ENCODE measurements around the gene EPHB1. TPM values are rescaled to one million over a fixed set of nuclear protein-coding genes. Genes with fewer than 3 reads are reported as not detected.

The EPHB1 gene
- total RNA-seq, 5 donors from 2014 or later (not counting 1 experiment from before 2014, with no cell fraction given) = 0.28 to 0.72 (median 0.31) TPM; not detected in 1

DNA sequence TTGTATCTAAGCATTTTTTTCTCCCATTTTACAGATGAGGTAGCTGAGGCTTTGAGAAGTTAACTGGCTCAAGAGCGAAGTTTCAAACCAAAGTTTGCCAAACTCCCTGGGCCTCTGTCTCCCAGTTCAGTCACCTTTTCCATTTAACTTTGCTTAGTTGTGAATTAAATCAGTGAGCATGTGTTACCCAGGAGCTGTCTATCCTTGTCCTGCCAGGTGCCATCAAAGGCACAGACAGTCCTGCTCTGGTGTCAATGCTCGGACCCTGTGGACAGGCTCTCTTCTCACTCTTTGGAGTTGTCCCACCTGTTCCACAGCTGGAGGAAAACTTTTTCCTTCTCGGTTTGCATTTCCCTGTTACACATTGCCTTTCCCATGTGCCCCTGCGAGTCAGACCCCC, 8.6 kb downstream of the EPHB1 start:
- WGBS (ENCODE audit: insufficient coverage) = 83% methylated on average over 1 of the region's 4 CpGs
- ChIA-PET POLR2A (no interaction called here), CTCF (no interaction called here)
- Mint-ChIP-seq H3K27me3 (peaks cover 5 to 8% of the 10 kb centered on the region in 2 donors), H3K4me3 (no peak overlapping the region), H3K36me3 (no peaks in the 10 kb centered on the region), H3K27ac (no peak overlapping the region), H3K4me1 (peaks cover 0 to 13% (median 5%) of the 10 kb centered on the region in 3 donors), H3K9me3 (no peaks in the 10 kb centered on the region)
- H3K4me1 ChIP-seq (ENCODE audit: control insufficient read depth in 1 of 2, extremely low read depth in 1 of 2, insufficient read depth in 2 of 2, low read length in 2 of 2) = peaks cover 0 to 2% of the 10 kb centered on the region in 2 experiments
- no peak overlapping the region for H3K4me3 ChIP-seq (ENCODE audit: control insufficient read depth in 1 of 2, extremely low read depth in 1 of 2, low read length in 1 of 2)
- ATAC-seq (replicated peaks in 1 of 4) (no peak), DNase-seq (no peak)
- H3K9me3 ChIP-seq = no peaks in the 10 kb centered on the region
- peaks cover 0 to 11% of the 10 kb centered on the region in 2 experiments for H3K27me3 ChIP-seq (replicated peaks in 1 of 2; ENCODE audit: control insufficient read depth in 2 of 2, extremely low read depth in 1 of 2, insufficient read depth in 2 of 2, low read length in 1 of 2)
- H3K27ac ChIP-seq (ENCODE audit: low read length) = no peak overlapping the region
- H3K36me3 ChIP-seq (ENCODE audit: control insufficient read depth in 2 of 2, extremely low read depth in 1 of 2, insufficient read depth in 1 of 2, low read length in 1 of 2) = no peaks in the 10 kb centered on the region

DNA sequence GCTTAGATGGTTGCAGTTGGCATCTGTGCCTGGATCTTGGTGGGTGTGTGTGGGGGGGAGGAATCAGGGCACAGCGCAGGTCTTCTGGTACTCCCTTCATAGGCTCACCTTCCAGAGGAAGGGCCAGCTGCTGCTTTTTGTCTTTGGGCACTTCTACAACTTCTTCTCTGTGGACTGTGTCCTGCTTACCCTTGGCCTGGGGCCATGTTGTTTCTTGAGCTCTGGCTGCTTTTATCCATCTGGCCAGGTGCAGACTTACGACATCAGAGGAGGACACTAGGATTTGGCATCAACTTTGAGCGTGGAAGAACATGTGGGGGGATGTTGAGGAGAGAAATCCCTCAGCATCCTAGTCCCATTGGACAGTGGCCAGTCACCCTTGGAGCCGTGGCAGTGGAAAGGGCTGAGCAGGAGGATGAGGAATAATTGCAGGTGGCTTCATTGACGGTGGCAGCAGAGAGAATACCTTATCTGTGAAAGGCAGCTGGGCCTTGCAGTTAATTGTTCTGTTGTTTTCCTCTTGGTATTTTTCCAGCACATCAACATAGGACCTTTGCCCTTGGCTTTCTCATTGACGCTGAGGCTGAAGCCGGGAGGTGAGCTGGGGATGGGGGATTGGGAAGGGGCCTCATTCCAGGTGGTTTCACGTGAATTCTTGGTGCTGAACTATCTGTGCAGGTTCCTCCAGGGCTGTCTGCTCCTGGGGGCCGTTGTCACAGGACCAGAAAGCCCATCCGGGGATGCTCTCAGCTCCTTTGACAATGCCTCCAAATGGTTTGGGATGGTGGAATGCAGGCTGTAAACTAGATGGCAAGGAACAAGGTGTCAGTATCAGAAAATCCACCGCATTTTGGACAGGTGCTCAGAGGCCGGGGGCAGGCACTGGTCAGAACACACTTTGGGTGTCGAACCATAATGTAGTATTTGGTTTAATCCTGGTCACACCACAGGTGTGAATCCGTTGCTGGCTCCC, 9.7 kb downstream of the EPHB1 start:
- H3K4me1 ChIP-seq (ENCODE audit: control insufficient read depth in 1 of 2, extremely low read depth in 1 of 2, insufficient read depth in 2 of 2, low read length in 2 of 2) = peaks cover 0 to 2% of the 10 kb centered on the region in 2 experiments
- no peak overlapping the region for H3K4me3 ChIP-seq (ENCODE audit: control insufficient read depth in 1 of 2, extremely low read depth in 1 of 2, low read length in 1 of 2)
- Mint-ChIP-seq H3K4me1 (peaks cover 0 to 13% (median 5%) of the 10 kb centered on the region in 3 donors), H3K27ac (no peak overlapping the region), H3K9me3 (no peaks in the 10 kb centered on the region), H3K27me3 (peaks cover 5 to 8% of the 10 kb centered on the region in 2 donors), H3K4me3 (no peak overlapping the region), H3K36me3 (no peaks in the 10 kb centered on the region)
- DNase-seq (no peak), ATAC-seq (replicated peaks in 1 of 4) (no peak)
- POLR2A ChIA-PET = no interaction called here
- CTCF ChIA-PET = no interaction called here
- H3K27me3 ChIP-seq (replicated peaks in 1 of 2; ENCODE audit: control insufficient read depth in 2 of 2, extremely low read depth in 1 of 2, insufficient read depth in 2 of 2, low read length in 1 of 2) = peaks cover 0 to 7% of the 10 kb centered on the region in 2 experiments
- H3K9me3 ChIP-seq = no peaks in the 10 kb centered on the region
- H3K36me3 ChIP-seq (ENCODE audit: control insufficient read depth in 2 of 2, extremely low read depth in 1 of 2, insufficient read depth in 1 of 2, low read length in 1 of 2) = no peaks in the 10 kb centered on the region
- H3K27ac ChIP-seq (ENCODE audit: low read length) = no peak overlapping the region
- 95% methylated on average over 8 of the region's 14 CpGs for WGBS (ENCODE audit: insufficient coverage)

DNA sequence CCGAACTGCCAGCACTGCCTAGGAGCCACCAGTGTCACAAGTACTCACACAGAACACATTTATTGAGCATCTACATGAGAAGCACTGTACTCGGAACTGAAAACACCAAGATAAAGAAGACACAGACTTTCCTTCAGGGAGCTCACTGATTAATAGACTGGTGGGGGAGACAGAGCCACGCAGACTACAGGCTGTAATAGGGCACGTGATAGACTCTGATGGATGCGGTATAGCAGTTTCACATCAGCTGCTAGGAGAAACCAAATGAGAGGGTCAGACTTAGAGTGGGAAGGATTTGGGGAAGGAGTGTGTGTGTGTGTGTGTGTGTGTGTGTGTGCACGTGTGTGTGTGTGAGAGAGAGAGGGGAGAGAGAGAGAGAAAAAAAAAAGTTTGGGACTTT, 12.1 kb downstream of the EPHB1 start:
- H3K36me3 ChIP-seq (ENCODE audit: control insufficient read depth in 2 of 2, extremely low read depth in 1 of 2, insufficient read depth in 1 of 2, low read length in 1 of 2) = no peaks in the 10 kb centered on the region
- Mint-ChIP-seq H3K36me3 (no peaks in the 10 kb centered on the region), H3K27ac (no peak overlapping the region), H3K9me3 (no peaks in the 10 kb centered on the region), H3K4me3 (no peak overlapping the region), H3K27me3 (peaks cover 5 to 8% of the 10 kb centered on the region in 2 donors), H3K4me1 (peaks cover 0 to 13% (median 5%) of the 10 kb centered on the region in 3 donors)
- DNase-seq (no peak), ATAC-seq (replicated peaks in 1 of 4) (no peak)
- H3K27me3 ChIP-seq (replicated peaks in 1 of 2; ENCODE audit: control insufficient read depth in 2 of 2, extremely low read depth in 1 of 2, insufficient read depth in 2 of 2, low read length in 1 of 2) = peaks cover 0 to 7% of the 10 kb centered on the region in 2 experiments
- ChIA-PET CTCF (interaction anchor here in 1 of 2 donors (0.8 kb wide), 1 partner anchor 730 kb away, joined by 3 read pairs; no protein-coding TSS in a partner anchor), POLR2A (no interaction called here)
- H3K27ac ChIP-seq (ENCODE audit: low read length) = no peak overlapping the region
- H3K4me3 ChIP-seq (ENCODE audit: control insufficient read depth in 1 of 2, extremely low read depth in 1 of 2, low read length in 1 of 2) = no peak overlapping the region
- no peaks in the 10 kb centered on the region for H3K9me3 ChIP-seq
- peaks cover 0 to 2% of the 10 kb centered on the region in 2 experiments for H3K4me1 ChIP-seq (ENCODE audit: control insufficient read depth in 1 of 2, extremely low read depth in 1 of 2, insufficient read depth in 2 of 2, low read length in 2 of 2)
- no CpG with 5 or more reads among the region's 6 CpGs for WGBS (ENCODE audit: insufficient coverage)

DNA sequence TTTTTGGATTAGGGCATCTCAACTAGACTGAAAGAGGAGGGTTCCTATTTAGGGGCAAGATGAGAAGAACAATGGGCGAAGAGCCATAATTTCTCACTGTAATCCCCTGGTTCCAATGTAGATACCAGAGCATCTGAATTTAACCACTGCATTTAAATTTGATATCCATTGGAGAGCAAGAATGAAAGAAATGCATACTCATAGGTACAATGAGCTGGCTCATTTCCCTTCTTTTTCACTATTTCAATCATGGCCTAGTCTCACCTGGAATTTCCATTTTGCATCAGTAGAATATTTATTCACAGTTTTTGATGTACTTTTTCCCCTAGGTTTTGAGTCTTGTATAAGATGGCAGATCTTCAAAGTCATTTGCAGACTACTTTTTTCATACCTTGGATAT, 13.8 kb downstream of the EPHB1 start:
- POLR2A ChIA-PET = no interaction called here
- no peak overlapping the region for H3K27ac ChIP-seq (ENCODE audit: low read length)
- H3K4me1 ChIP-seq (ENCODE audit: control insufficient read depth in 1 of 2, extremely low read depth in 1 of 2, insufficient read depth in 2 of 2, low read length in 2 of 2) = no peaks in the 10 kb centered on the region
- H3K4me1 Mint-ChIP-seq = no peaks in the 10 kb centered on the region
- ATAC-seq (replicated peaks in 1 of 4) (no peak), DNase-seq (no peak)
- H3K4me3 Mint-ChIP-seq = no peak overlapping the region
- peaks cover 5 to 8% of the 10 kb centered on the region in 2 donors for H3K27me3 Mint-ChIP-seq
- CTCF ChIA-PET = no interaction called here
- no peak overlapping the region for H3K4me3 ChIP-seq (ENCODE audit: control insufficient read depth in 1 of 2, extremely low read depth in 1 of 2, low read length in 1 of 2)
- no peaks in the 10 kb centered on the region for H3K9me3 ChIP-seq
- no peaks in the 10 kb centered on the region for H3K9me3 Mint-ChIP-seq
- WGBS (ENCODE audit: insufficient coverage) = no CpG with 5 or more reads among the region's 1 CpG
- peaks cover 0 to 7% of the 10 kb centered on the region in 2 experiments for H3K27me3 ChIP-seq (replicated peaks in 1 of 2; ENCODE audit: control insufficient read depth in 2 of 2, extremely low read depth in 1 of 2, insufficient read depth in 2 of 2, low read length in 1 of 2)
- H3K27ac Mint-ChIP-seq = no peak overlapping the region
- H3K36me3 ChIP-seq (ENCODE audit: control insufficient read depth in 2 of 2, extremely low read depth in 1 of 2, insufficient read depth in 1 of 2, low read length in 1 of 2) = no peaks in the 10 kb centered on the region
- no peaks in the 10 kb centered on the region for H3K36me3 Mint-ChIP-seq

DNA sequence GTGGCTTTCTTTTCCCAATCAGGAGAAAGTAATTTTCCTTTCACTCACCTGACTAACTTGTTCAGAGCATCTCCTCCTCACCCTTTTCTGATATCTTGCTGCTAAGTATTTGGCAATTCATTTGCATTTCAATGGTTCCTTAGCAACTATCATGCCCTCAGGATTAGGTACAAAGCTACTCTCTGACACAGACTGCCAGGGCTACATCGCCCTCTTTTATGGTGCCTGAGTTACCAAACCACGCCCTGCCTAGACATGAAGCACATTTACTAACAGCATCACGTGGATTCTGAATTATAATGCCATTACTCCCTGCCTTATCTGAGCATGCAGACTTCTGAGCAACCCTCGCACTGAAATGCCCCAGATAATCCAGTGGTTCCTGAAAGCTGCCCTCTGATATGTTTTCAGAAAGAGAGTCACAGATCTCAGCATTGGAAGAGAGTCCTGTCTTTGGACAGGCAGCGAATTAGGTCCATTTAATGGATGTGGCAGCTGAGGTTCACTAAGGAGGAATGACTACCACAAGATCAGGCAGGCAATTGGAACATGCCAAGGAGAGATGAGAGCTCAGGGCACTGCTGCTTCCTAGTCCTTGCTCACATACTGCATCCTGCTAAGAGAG, 14.5 kb downstream of the EPHB1 start:
- Histone ChIP-seq H3K4me1 (ENCODE audit: control insufficient read depth in 1 of 2, extremely low read depth in 1 of 2, insufficient read depth in 2 of 2, low read length in 2 of 2) (no peaks in the 10 kb centered on the region), H3K27me3 (replicated peaks in 1 of 2; ENCODE audit: control insufficient read depth in 2 of 2, extremely low read depth in 1 of 2, insufficient read depth in 2 of 2, low read length in 1 of 2) (peaks cover 0 to 7% of the 10 kb centered on the region in 2 experiments), H3K9me3 (no peaks in the 10 kb centered on the region), H3K36me3 (ENCODE audit: control insufficient read depth in 2 of 2, extremely low read depth in 1 of 2, insufficient read depth in 1 of 2, low read length in 1 of 2) (no peaks in the 10 kb centered on the region), H3K27ac (ENCODE audit: low read length) (no peak overlapping the region), H3K4me3 (ENCODE audit: control insufficient read depth in 1 of 2, extremely low read depth in 1 of 2, low read length in 1 of 2) (no peak overlapping the region)
- no peak for DNase-seq
- Mint-ChIP-seq H3K9me3 (no peaks in the 10 kb centered on the region), H3K4me3 (no peak overlapping the region), H3K36me3 (no peaks in the 10 kb centered on the region), H3K27me3 (peaks cover 5 to 6% of the 10 kb centered on the region in 2 donors), H3K27ac (no peak overlapping the region), H3K4me1 (no peaks in the 10 kb centered on the region)
- ChIA-PET CTCF (no interaction called here), POLR2A (no interaction called here)
- ATAC-seq (replicated peaks in 1 of 4) = no peak
- WGBS (ENCODE audit: insufficient coverage) = 75% methylated on average over 5 of the region's 5 CpGs

DNA sequence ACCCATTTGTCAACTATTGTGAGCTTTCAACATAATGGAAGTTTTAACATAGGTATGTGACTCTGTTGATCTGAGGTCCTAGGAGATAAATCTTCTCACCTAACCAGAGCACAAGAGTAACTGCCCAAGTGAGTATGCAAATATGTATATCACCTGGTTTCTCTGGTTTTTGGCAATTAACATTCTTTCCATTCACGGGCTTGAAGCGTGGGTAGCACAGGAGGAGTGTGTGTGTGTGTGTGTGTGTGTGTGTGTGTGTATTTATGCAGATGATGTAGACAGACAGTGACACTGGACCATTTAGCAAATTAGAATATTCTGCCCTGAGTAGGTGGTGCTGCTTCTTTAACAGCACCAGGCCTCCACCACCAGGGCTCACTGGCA, 15.0 kb downstream of the EPHB1 start:
- Mint-ChIP-seq H3K36me3 (no peaks in the 10 kb centered on the region), H3K9me3 (no peaks in the 10 kb centered on the region), H3K27me3 (peaks cover 4 to 5% of the 10 kb centered on the region in 2 donors), H3K4me3 (no peak overlapping the region), H3K27ac (no peak overlapping the region), H3K4me1 (no peaks in the 10 kb centered on the region)
- H3K27me3 ChIP-seq (replicated peaks in 1 of 2; ENCODE audit: control insufficient read depth in 2 of 2, extremely low read depth in 1 of 2, insufficient read depth in 2 of 2, low read length in 1 of 2) = peaks cover 0 to 5% of the 10 kb centered on the region in 2 experiments
- DNase-seq (no peak), ATAC-seq (replicated peaks in 1 of 4) (no peak)
- H3K9me3 ChIP-seq = no peaks in the 10 kb centered on the region
- no peak overlapping the region for H3K27ac ChIP-seq (ENCODE audit: low read length)
- CTCF ChIA-PET = no interaction called here
- H3K4me3 ChIP-seq (ENCODE audit: control insufficient read depth in 1 of 2, extremely low read depth in 1 of 2, low read length in 1 of 2) = no peak overlapping the region
- H3K4me1 ChIP-seq (ENCODE audit: control insufficient read depth in 1 of 2, extremely low read depth in 1 of 2, insufficient read depth in 2 of 2, low read length in 2 of 2) = no peaks in the 10 kb centered on the region
- POLR2A ChIA-PET = no interaction called here
- H3K36me3 ChIP-seq (ENCODE audit: control insufficient read depth in 2 of 2, extremely low read depth in 1 of 2, insufficient read depth in 1 of 2, low read length in 1 of 2) = no peaks in the 10 kb centered on the region
- WGBS (ENCODE audit: insufficient coverage) = 27% methylated on average over 2 of the region's 2 CpGs

Measured in T-cell (primary cell).